ENCODE results near the gene ALDOA.

- peak in 1 of 6 experiments; percentile 25 for TF ChIP-seq CTCF (IDR thresholded peaks at IDR 0.05)
- TF ChIP-seq POLR2A (IDR thresholded peaks at IDR 0.05): no peak
Measured at GRCh38 chr16:30052671-30053372, 12.7 kb upstream of the ALDOA start.

Measured in esophagus squamous epithelium (tissue), 4 donors.